Measurements from ENCODE around the gene NEUROD2.

NEUROD2 gene

GRCh38 chr17:39634384-39634871, 26.7 kb upstream of the NEUROD2 start:
- DNase-seq, result peak; percentile 37

GRCh38 chr17:39633570-39634183, 26.0 kb upstream of the NEUROD2 start:
- no peak for DNase-seq

- no peak for DNase-seq
Observed at GRCh38 chr17:39632153-39632941, 24.6 kb upstream of the NEUROD2 start.

- DNase-seq, result no peak
Observed at GRCh38 chr17:39631403-39631802, 23.7 kb upstream of the NEUROD2 start.

- DNase-seq, result no peak
Observed at GRCh38 chr17:39629898-39630297, 22.2 kb upstream of the NEUROD2 start.

GRCh38 chr17:39629494-39629880, 21.8 kb upstream of the NEUROD2 start:
- no peak for DNase-seq

- DNase-seq, result no peak
Observed at GRCh38 chr17:39628655-39629493, 21.2 kb upstream of the NEUROD2 start.

- DNase-seq, result no peak
Observed at GRCh38 chr17:39627712-39628516, 20.2 kb upstream of the NEUROD2 start.

- no peak for DNase-seq
Observed at GRCh38 chr17:39627047-39627711, 19.5 kb upstream of the NEUROD2 start.

GRCh38 chr17:39626171-39627046, 18.7 kb upstream of the NEUROD2 start, which contains the start of gene PPP1R1B:
Gene PPP1R1B (plus strand): TSS chr17:39626952. CDS start chr17:39627393, 441 bp downstream.
- no peak for DNase-seq

- no peak for DNase-seq
Observed at GRCh38 chr17:39625198-39625785, 17.6 kb upstream of the NEUROD2 start.

GRCh38 chr17:39624313-39624712, 16.6 kb upstream of the NEUROD2 start:
- DNase-seq, result no peak

GRCh38 chr17:39623356-39623950, 15.7 kb upstream of the NEUROD2 start:
- DNase-seq, result peak; percentile 75

- DNase-seq, result no peak
Observed at GRCh38 chr17:39622380-39623006, 14.8 kb upstream of the NEUROD2 start.

GRCh38 chr17:39621523-39622379, 14.0 kb upstream of the NEUROD2 start:
- peak; percentile 80 for DNase-seq

- no peak for DNase-seq
Observed at GRCh38 chr17:39619786-39620101, 12.0 kb upstream of the NEUROD2 start.

- no peak for DNase-seq
Observed at GRCh38 chr17:39618956-39619785, 11.5 kb upstream of the NEUROD2 start.

All from DMS79 treated with DMSO at 0.1 percent for 48 hours (cell line).